Hepatic stellate cell (primary cell): ENCODE results near the gene RANBP3.
"Not testable (repeated sequence)": the region's sequence is repeated elsewhere in the genome, so short reads cannot be mapped to it uniquely, and the experiment has no call there.

ENCODE experiments used
- DNase-seq: peaks from one replicate; pipeline ENCODE4 v3.0.0; 2011; ENCODE audit warnings: low spot score

RANBP3 gene, protein sequence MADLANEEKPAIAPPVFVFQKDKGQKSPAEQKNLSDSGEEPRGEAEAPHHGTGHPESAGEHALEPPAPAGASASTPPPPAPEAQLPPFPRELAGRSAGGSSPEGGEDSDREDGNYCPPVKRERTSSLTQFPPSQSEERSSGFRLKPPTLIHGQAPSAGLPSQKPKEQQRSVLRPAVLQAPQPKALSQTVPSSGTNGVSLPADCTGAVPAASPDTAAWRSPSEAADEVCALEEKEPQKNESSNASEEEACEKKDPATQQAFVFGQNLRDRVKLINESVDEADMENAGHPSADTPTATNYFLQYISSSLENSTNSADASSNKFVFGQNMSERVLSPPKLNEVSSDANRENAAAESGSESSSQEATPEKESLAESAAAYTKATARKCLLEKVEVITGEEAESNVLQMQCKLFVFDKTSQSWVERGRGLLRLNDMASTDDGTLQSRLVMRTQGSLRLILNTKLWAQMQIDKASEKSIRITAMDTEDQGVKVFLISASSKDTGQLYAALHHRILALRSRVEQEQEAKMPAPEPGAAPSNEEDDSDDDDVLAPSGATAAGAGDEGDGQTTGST

DNA sequence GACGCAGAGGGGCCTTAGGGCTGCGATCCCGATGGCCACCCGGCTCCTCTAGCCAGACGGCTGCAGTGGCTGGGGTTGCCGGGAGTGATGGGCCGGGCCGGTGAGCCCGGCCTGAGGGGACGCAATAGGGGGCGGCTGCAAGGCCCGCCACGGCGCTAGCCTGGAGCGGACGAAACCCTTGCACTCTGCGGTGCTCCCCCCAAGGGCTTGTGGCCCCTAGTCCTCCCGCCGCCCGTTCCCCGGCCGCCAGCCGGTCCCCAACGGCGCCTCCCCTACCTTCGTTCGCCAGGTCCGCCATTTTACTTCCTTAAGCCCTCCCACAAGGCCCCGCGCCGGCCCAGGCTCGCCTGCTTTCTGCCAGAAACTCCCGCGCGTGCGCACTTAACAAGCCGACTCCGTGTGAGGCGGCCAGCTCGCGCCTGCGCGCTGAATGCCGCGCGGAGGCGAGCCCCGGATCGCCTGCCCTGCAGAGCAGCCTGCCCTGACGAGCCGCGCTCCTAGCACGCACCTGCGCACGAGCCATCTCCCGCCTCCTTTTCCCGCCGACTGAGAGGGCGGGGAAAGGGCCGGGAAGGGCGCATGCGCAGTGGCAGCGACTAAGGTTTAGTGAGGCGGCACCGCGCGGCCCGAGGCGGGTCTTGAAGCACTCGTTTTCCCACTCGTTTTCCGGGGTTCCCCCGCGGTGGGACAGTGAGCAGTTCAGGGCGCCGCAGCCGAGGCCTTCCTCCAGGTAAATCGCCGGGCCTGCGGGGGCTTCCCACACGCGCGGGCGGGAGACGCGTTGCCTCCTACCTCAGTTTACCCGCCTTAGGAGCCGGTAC is at the start of gene RANBP3:
RANBP3 (minus strand) TSS at position 356 of the 821 bp plus-strand sequence; CDS start at position 298, 58 bp downstream.
- DNase-seq, result peak; percentile 99

GRCh38 chr19:6026390-6027227 is 48.7 kb upstream of the RANBP3 start:
- no peak for DNase-seq

- not testable (repeated sequence) for DNase-seq
Observed at GRCh38 chr19:6024756-6025155, 46.8 kb upstream of the RANBP3 start.

DNA sequence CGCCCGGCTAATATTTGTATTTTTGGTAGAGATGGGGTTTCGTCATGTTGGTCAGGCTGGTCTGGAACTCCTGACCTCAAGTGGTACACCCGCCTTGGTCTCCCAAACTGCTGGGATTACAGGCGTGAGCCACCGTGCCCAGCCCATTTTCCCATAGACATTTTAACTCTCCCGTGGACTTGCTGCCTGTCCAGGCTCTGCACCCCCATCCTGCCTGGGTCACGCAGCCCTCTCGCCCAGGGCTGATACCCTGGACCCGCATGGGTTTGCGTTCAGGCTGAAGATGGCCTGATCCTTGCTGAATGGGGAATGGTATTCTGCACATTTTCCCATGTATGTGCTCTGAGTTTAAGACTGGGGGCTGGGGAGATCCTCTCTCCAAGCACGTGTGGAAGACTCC is 46.0 kb upstream of the RANBP3 start:
- DNase-seq, result no peak

DNA sequence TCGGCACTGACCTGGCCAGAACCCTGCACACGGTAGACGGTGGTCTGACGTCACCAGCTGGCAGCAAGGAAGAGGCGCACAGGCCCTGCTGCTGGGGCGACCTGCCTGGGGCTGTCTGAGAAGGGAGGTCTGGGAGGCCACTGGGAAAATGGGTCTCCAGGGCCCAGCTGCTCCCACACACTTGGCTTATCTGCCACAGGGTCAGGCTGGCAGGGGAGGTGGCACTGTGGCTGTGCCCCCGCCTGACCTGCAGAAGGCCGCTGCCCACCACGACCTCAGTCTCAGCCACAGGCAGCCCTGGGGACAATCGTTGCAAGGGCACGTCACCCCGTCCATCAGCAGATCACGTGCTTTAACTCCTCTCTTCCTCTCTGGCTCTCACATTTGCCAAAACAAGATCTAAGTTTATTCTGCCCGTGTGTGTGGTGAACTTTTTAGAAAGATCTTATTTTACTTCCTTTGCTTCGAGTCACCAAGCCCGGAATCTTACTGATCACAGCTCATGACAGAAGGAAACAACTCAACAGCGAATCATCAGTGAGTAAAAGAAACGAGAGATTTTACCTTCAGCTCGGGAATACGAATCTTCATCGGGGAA is 45.2 kb upstream of the RANBP3 start:
- DNase-seq, result peak; percentile 65

- DNase-seq, result no peak
Observed at GRCh38 chr19:6022570-6023064, 44.7 kb upstream of the RANBP3 start.

GRCh38 chr19:6021878-6022569 is 44.1 kb upstream of the RANBP3 start:
- peak; percentile 87 for DNase-seq

- no peak for DNase-seq
Observed at GRCh38 chr19:6020972-6021805, 43.2 kb upstream of the RANBP3 start.

DNA sequence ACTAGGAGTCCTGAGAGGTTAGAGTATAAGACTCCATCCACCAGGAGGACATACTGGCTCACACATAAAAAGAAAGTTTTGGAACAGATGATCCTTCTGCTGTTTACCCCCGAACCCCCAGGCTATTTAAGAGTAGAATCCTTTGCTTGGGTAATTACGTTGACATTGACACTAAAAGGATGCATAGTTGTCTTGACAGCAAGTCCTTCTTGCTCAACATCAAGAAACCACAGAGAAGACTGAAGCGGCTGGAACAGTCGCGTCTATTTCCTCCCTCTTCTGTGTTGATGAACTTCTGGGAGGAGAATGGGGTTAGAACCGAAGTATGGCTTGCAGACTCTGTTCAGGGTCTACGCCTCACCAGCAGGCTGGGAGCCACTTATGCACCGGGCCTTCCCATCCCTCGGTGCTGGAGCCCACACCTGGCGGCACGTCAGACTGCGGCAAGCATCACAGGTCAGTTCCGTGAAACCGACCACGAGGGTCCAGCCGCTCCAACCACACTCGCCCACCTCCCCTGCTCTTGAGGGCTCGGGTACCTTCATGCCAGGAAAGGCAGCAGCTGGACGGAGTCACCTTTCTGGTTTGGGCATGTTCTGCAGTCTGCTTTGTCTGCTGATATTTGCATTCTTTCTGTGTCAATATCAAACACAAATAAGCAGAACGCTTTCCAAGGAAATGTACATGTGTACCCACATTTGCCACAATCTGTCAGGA is 42.4 kb upstream of the RANBP3 start:
- no peak for DNase-seq

GRCh38 chr19:6018786-6019185 is 40.8 kb upstream of the RANBP3 start:
- no peak for DNase-seq

- no peak for DNase-seq
Observed at GRCh38 chr19:6017576-6017975, 39.6 kb upstream of the RANBP3 start.

DNA sequence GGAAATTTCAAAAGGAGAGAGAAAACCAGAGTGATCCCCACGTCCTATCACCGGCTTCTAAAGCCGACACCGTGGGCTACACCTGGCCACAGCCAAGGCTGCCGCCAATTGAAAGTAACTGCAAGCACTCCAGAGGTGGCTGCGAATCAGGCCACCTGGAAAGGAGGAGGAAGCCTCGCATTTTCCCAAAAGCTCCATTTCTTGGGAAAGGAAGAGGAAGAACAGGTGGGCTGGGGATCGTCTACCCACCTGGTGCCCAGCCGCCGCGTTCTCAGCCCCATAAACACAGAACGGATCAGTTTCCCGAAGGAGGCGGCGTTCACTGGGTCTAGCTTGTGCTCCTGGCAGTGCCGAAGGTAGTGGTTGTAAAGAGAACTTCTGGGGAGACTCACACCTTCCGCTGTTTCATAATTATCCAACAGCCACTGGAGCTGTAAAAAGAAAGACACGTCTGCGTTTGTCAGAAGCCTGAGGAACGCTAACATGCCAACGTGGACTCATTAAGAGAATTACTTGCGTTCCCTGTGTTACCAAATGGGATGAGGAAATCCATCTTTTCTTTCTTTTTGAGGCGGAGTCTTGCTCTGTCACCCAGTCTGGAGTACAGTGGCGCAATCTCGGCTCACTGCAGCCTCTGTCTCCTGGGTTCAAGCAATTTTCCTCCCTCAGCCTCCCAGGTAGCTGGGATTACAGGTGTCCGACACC is 38.1 kb upstream of the RANBP3 start:
- DNase-seq, result no peak

DNA sequence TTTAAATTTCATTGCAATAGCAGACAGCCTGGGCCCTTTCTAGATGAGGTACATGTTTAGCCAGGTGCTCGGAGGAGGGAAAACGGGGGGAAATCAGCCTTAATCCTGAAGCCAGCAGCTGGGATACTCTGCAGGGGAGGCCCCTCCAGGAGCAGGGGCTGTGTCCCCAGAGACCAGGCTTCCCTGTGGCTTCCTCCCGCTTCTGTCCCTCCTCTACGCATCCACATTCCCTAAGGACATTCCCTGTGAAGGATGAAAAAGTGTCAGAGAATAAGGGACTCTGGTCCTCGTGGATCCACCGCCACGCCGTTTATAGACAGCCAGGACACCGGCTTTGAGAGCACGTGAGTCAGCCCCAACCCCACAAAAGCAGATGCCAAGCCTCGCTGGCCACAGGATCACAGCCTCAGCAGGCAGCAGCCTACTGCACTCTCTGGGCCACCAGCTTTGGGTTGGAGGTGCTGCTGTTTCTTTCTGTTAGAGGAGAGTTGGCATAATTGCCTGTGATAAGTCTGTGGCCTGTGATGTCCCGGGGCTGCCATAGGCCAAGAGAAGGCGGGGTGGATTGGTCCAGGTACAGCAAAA is 36.7 kb upstream of the RANBP3 start:
- DNase-seq, result no peak

GRCh38 chr19:6012426-6013170 is 34.7 kb upstream of the RANBP3 start:
- no peak for DNase-seq

DNA sequence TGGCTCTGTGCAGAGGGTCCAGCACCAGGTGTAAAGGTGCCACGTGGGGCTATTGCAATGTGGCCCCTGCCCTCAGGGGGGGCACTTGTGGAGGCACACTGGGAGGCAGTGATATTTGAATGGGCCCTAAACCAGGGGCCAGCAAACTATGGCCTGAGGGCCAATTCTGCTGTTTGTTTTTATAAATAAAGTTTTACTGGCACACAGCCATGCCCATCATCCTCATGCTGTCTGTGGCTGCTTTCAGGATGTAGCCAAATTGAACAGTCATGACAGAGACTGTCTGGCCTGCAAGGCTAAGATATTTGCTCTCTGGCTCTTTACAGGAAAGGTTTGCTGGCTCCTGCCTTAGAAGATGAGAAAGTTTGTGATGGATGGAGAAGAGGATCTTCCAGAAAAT is 33.9 kb upstream of the RANBP3 start:
- DNase-seq, result no peak

- DNase-seq, result no peak
Observed at GRCh38 chr19:6011206-6011605, 33.3 kb upstream of the RANBP3 start.

DNA sequence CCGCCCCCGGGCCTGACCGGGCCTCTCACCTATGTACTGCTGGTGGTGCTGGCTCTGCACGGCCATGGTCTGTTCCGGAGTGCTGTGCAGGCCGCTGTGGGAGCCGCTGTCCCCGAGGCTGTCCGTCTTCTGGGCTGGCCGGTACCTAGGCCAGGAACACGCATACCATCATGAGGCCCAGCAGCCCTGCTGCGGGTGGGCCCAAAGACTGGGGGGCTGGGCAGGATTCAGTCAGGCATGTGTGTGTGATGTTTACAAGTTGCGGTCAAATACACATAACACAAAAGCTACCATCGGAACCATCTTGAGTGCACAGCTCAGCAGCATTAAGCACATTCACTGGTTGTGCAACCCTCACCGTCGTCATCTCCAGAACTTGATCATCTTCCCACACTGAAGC is 32.2 kb upstream of the RANBP3 start:
- DNase-seq, result no peak
